Activated T-helper 1 cell treated with Interleukin-2 at 50 U/mL for 16 hours (primary cell): ENCODE measurements around the gene TRIM26.
"Not testable (repeated sequence)": the region's sequence is repeated elsewhere in the genome, so short reads cannot be mapped to it uniquely, and the experiment has no call there.

Experiments
- DNase-seq: peaks from one replicate; pipeline ENCODE4 v3.0.0-alpha.2; 2020; ENCODE audit warnings: low read depth

The TRIM26 gene

DNA sequence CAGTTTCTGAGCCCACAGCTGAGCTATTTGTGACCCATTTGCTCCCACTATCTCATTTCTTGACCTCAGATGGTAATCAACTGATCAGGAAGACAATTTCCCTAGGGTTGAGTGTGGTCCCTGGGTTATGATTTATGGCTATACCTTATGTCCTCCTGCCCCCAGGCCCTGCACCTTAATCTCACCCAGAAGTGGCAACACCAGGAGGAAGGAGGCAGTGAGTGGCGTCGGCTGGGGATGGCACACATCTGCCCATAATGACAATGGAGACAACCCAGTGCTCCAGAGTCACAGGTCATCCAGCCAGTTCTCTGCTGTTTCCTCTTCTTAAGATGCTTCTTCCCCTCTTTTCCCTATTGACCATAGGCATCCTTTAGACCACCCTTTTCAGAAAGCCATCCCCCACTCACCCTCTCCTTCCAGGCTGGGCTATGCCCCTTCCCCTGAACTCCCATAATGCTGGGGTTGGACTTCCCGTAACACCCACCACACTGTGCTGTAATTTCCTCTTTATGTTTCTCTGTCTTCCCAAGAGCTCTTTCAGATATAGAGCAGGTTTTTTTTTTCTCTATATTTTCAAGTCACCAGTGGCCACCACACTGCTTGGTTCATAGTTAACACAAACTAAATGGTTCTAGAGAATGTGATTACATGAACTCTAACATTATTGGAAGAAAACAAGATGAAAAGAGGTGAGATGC lies 60.1 kb downstream of the TRIM26 start:
- DNase-seq, result no peak

DNA sequence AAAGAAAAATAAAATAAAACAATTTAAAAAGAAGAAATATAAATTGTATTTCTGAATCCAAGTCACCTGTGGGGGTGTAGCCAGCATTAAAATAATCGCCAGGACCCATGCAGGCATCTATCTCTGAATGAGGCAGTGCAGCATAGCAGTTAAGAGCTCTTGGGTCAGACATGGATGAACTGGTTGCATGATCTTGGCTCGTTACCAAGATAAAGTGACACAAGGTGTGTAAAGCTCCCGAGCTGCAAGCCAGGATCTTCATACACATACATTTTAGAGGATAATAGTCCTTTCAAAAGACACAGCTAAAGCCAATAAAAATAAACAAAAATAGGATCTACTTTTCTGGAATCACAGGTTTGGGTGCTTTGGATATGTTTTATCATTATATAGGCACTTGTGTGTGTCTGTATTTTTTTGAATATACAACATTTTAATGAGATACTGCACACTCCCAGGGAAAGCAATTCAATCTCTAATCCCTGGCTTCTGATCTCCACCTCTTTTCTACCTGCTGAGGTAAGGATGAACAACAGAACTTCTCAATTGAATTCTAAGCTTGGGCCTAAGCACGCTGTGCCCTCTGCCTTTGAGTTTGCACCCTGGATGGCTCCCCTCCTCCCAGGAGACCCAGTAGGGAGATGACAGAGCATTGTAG lies 61.1 kb downstream of the TRIM26 start:
- DNase-seq, result no peak

DNA sequence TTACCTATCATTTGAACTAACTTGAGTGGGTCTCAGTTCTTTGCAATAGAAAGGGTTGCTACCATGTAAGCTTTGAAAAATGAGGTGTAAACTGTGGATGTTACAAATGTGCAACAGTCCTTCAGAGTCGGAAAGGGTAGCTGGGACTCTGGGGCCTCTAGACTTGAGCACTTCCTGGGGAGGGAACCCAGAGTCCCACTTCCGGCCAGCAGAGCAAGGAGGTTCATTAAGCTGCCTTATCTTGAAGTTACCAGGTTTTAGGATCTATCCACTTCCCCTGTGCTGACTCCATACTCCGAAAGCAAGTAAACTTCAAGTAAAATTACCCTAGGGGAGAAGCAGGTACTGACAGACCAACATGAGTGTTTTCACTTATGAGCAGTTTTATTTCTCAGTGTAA lies 61.6 kb downstream of the TRIM26 start:
- no peak for DNase-seq

DNA sequence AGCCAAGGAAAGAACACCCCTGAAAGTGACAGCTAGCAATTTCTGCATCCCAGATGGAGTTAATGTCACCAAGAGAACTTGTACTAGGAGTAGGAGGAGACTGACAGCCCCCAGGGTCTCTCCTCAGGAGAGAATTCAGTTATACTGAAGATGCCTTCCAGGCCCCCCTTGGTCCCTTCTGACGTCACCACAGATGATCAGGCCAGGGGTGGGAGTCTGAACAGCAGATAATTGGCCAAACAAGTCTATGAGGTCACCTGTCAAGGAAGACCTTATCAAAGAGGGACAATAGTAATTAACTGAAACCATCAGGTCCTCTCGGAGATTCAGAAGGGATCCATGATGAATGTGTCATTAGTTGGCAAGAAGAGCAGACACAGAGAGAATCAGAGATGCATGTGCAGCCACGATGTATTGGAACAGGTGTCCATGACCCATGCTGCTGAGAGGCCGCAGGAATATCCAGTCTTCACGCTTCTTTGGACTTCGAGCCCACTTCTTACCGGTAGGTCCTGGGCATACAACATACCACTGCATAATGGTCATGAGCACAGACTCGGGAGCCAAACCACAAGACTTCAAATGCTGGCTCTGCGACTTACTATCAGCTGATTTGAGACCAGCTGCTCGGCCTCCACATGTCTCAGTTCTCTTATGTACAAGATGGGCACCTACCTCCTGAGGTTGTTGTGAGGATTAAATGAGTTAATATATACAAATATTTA lies 62.4 kb downstream of the TRIM26 start:
- no peak for DNase-seq

DNA sequence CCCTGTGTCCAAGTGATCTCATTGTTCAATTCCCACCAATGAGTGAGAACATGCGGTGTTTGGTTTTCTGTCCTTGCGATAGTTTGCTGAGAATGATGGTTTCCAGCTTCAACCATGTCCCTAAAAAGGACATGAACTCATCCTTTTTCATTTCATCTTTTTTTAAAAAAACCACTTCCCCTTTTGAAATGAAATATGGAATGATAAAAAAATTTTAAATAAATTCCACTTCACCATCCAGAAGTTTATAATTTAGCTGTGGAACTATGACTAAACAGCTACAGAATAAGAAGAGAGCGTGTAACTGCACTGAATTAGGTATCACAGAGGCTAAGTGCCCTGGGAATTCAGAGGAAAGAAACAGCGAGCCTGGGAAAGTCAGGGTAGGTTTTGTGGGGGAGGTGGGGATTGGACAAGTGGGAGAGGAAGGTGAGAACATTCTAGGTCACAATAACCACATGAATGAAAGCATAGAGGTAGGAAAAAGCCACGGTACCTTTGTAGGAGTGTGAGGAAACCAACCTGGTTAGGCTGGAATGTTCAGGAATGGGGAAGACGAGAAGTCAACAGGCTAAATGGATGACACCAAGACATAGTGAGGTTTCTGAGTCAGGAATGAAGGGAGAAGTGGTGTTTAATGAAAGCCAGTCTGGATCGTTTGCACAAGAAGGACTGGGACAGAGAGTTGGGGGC lies 63.2 kb downstream of the TRIM26 start:
- no peak for DNase-seq

- DNase-seq, result no peak
Observed at GRCh38 chr6:30149234-30149633, 64.0 kb downstream of the TRIM26 start.

GRCh38 chr6:30147096-30147495 lies 66.1 kb downstream of the TRIM26 start:
- DNase-seq, result no peak

- no peak for DNase-seq
Observed at GRCh38 chr6:30145818-30146217, 67.4 kb downstream of the TRIM26 start.

GRCh38 chr6:30144811-30145210 lies 68.4 kb downstream of the TRIM26 start:
- DNase-seq, result no peak

DNA sequence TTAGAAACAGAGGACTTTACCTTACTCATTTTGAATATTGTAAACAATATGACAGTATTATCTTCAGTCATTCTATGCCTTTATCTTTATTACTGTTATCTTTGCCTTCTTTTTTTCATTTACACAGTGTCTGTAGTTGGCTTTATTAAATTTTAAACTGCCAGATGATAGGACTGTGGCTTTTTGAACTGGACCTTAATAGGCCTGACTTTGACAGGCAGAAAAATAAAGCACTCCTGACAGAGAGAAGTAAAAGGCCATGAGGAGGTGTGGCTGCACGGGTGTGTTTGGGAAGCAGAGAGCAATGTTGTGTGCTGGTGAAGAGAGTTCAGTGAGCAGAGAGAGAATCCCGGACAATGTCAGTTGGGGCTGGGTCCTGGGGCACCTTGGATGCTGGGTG lies 69.4 kb downstream of the TRIM26 start:
- DNase-seq, result no peak

GRCh38 chr6:30142665-30143064 lies 70.5 kb downstream of the TRIM26 start:
- DNase-seq, result no peak

GRCh38 chr6:30140240-30140639 lies 73.0 kb downstream of the TRIM26 start:
- not testable (repeated sequence) for DNase-seq

DNA sequence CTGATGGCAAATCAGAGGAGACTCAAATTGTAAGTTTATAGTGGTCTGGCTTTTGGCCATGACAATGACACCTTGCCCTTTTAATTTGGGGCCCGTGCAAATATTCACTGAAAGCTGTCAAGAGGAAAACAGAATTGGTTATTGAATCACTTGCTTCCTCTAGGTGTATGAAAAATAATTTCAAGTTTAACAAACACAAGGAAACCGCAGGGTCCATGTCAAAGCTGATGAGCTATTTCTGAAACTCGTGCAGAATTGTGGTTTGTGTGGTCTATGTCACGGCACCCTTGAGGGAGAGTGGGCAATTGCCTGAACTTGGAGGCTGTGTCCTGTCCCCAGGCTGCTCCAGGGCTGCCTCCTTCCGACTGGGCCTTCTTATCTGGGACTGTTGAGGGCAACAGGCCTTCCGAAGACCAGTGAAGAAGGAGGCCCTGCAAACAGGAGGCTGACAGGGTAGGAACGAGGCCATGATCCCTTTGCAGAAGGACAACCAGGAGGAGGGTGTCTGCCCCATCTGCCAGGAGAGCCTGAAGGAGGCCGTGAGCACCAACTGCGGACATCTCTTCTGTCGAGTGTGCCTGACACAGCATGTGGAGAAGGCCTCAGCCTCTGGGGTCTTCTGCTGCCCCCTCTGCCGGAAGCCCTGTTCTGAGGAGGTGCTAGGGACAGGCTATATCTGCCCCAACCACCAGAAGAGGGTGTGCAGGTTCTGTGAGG lies 76.5 kb downstream of the TRIM26 start:
- DNase-seq, result no peak

DNA sequence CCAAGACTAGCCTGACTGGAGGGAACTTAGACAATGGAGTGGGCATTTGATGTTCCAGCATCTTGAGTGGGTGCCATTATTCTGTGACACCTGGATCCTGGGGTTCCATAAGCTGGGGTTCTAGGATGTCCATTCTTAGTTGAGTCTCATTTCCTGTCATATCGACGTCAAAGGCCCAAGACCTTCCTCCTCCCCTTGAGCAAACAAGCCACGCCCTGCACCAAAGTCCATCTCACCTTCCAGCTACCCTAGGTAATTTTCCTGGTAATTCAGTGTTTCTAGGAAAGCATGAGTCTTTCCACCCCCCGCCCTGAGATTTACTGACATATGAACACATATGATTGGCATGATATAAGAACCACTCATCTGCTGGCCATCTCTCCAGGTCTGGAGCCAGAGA lies 77.4 kb downstream of the TRIM26 start, which contains the start of gene TRIM40:
TRIM40 (plus strand) TSS at position 384 of the 400 bp plus-strand sequence. CDS start 897 bp downstream, outside the sequence.
- DNase-seq, result no peak

DNA sequence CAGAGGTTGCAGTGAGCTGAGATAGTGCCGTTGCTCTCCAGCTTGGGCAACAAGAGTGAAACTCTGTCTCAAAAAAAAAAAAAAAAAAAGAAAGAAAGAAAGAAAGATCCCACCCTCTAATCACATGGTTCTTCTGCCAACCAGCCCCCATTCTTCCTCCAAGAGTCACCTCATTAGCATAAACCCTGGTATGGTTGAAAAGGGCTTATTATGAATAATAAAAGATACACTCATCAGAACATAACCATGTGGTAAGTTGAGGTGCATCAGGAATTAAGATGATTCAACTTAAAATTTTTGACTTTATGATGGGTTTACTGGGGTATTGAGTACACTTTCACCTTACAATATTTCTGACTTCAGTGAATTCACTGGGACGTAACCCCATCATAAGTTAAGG lies 78.1 kb downstream of the TRIM26 start:
- no peak for DNase-seq
